ENCODE results near the gene PARP12. TPM values are rescaled to one million over a fixed set of nuclear protein-coding genes. Genes with fewer than 3 reads are reported as not detected.

PARP12 gene
- total and polyA plus RNA-seq, 2 of the 13 experiments (the other 11 are each of a cell fraction or from before 2014, with no cell fraction given), result 15.5 to 35.2 TPM

- TF ChIP-seq ZNF724P (CRISPR knock-in tag; IDR thresholded peaks at IDR 0.05; ENCODE audit: borderline replicate concordance), result no peak
- TF ChIP-seq EZH2 (conservative IDR thresholded peaks at IDR 0.05; ENCODE audit: low read depth, low read length), result no peak
- TF ChIP-seq CCAR2 (optimal IDR thresholded peaks at IDR 0.05; ENCODE audit: low read depth, low read length), result no peak
- no peak for TF ChIP-seq PAWR (CRISPR knock-in tag; IDR thresholded peaks at IDR 0.05; ENCODE audit: borderline replicate concordance)
- TF ChIP-seq HNF1A (IDR thresholded peaks at IDR 0.05; ENCODE audit: low read depth), result peak; percentile 81
- peak; percentile 93; the same call in 1 of the 2 replicates for TF ChIP-seq HNF1A (CRISPR knock-in tag; IDR thresholded peaks at IDR 0.05; ENCODE audit: borderline replicate concordance)
- TF ChIP-seq MTF1 (CRISPR knock-in tag; IDR thresholded peaks at IDR 0.05), result no peak
- TF ChIP-seq ZNF3 (CRISPR knock-in tag; IDR thresholded peaks at IDR 0.05), result no peak
- TF ChIP-seq ZFYVE20 (CRISPR knock-in tag; IDR thresholded peaks at IDR 0.05; ENCODE audit: borderline replicate concordance, low read depth), result no peak
- no peak for TF ChIP-seq ZNF549 (CRISPR knock-in tag; IDR thresholded peaks at IDR 0.05)
- TF ChIP-seq PAXIP1 (CRISPR knock-in tag; conservative IDR thresholded peaks at IDR 0.05), result peak; percentile 100
- 0 out of 2 replicates have a peak, but pooled peaks have one; percentile 51 for TF ChIP-seq NFAT5 (CRISPR knock-in tag; IDR thresholded peaks at IDR 0.05)
- no peak for TF ChIP-seq GZF1 (CRISPR knock-in tag; IDR thresholded peaks at IDR 0.05)
- TF ChIP-seq POLR2AphosphoS2 (IDR thresholded peaks at IDR 0.05; ENCODE audit: low read depth, low read length), result no peak
- TF ChIP-seq ZNF883 (CRISPR knock-in tag; IDR thresholded peaks at IDR 0.05; ENCODE audit: not compliant biosample characterization), result no peak
- peak; percentile 86; the same call in 1 of the 2 replicates for TF ChIP-seq HOXA5 (CRISPR knock-in tag; IDR thresholded peaks at IDR 0.05)
- 0 out of 2 replicates have a peak, but pooled peaks have one; percentile 32 for TF ChIP-seq ZNF652 (CRISPR knock-in tag; IDR thresholded peaks at IDR 0.05; ENCODE audit: borderline replicate concordance, low read depth)
These were observed 13.3 kb downstream of the PARP12 start (continued) for GRCh38 chr7:140049339-140050024.
